GM12878 (cell line): ENCODE measurements around the gene NUBPL.

Source experiments
- ETV6 ChIP-seq, 2 experiments: fragments of 450-650 bp in 1 of 2; IDR thresholded peaks in 1 of 2; conservative IDR thresholded peaks in 1 of 2; 2 replicates each; pipeline ENCODE4 v1.6.1; 2014; ENCODE audit warnings: antibody characterized with exemption in 1 of 2, borderline replicate concordance in 1 of 2, low read depth in 1 of 2, mild to moderate bottlenecking in 1 of 2, moderate library complexity in 1 of 2
- EZH2 ChIP-seq: IDR thresholded peaks from 2 replicates; pipeline ENCODE4 v1.6.1; 2012; ENCODE audit warnings: low read depth, mild to moderate bottlenecking, control low read depth, inconsistent platforms, low read length, borderline replicate concordance; ENCODE audit not compliant: control insufficient read depth
- FOXM1 ChIP-seq: IDR thresholded peaks from 2 replicates; pipeline ENCODE4 v1.6.1; 2012; ENCODE audit warnings: low read depth, mild to moderate bottlenecking, inconsistent platforms, low read length, moderate library complexity
- NFXL1 ChIP-seq: fragments of 450-650 bp; IDR thresholded peaks from 2 replicates; pipeline ENCODE4 v1.6.1; 2017; ENCODE audit warnings: antibody characterized with exemption, mild to moderate bottlenecking, borderline replicate concordance
- POLR2AphosphoS5 ChIP-seq: IDR thresholded peaks from 2 replicates; pipeline ENCODE4 v1.6.1; 2011; ENCODE audit warnings: mild to moderate bottlenecking, low read length, inconsistent platforms
- PRDM15 ChIP-seq: fragments of 450-650 bp; formaldehyde crosslinking; IDR thresholded peaks from 2 replicates; pipeline ENCODE4 v1.4.0; 2020; ENCODE audit warnings: mild to moderate bottlenecking, moderate library complexity
- RB1 ChIP-seq: fragments of 450-650 bp; formaldehyde crosslinking; IDR thresholded peaks from 2 replicates; pipeline ENCODE4 v1.6.1; 2017; ENCODE audit warnings: mild to moderate bottlenecking, borderline replicate concordance
- SUZ12 ChIP-seq: fragments of 200-600 bp; sonication (generic); IDR thresholded peaks from one replicate; pipeline ENCODE4 v1.6.1; 2018; ENCODE audit warnings: antibody characterized with exemption, mild to moderate bottlenecking; ENCODE audit not compliant: unreplicated experiment
- ZBED1 ChIP-seq: IDR thresholded peaks from 2 replicates; pipeline ENCODE4 v1.6.1; 2016; ENCODE audit warnings: borderline replicate concordance
- TF ChIP-seq, protein P1 (sequence below), 3 experiments: IDR thresholded peaks in 2 of 3; conservative IDR thresholded peaks in 1 of 3; 2 replicates each; pipeline ENCODE4 v1.5.1; 2011; ENCODE audit warnings: low read depth in 3 of 3, low read length in 3 of 3, mild to moderate bottlenecking in 3 of 3, control low read depth in 2 of 3, moderate library complexity in 2 of 3, inconsistent platforms in 1 of 3, mixed read lengths in 1 of 3; ENCODE audit not compliant: control insufficient read depth in 2 of 3, insufficient read depth in 1 of 3; ENCODE audit errors: extremely low read depth in 1 of 3
- TF ChIP-seq, protein P2 (sequence below): fragments of 450-650 bp; IDR thresholded peaks from 2 replicates; pipeline ENCODE4 v1.6.1; 2017; ENCODE audit warnings: mild to moderate bottlenecking

DNA sequence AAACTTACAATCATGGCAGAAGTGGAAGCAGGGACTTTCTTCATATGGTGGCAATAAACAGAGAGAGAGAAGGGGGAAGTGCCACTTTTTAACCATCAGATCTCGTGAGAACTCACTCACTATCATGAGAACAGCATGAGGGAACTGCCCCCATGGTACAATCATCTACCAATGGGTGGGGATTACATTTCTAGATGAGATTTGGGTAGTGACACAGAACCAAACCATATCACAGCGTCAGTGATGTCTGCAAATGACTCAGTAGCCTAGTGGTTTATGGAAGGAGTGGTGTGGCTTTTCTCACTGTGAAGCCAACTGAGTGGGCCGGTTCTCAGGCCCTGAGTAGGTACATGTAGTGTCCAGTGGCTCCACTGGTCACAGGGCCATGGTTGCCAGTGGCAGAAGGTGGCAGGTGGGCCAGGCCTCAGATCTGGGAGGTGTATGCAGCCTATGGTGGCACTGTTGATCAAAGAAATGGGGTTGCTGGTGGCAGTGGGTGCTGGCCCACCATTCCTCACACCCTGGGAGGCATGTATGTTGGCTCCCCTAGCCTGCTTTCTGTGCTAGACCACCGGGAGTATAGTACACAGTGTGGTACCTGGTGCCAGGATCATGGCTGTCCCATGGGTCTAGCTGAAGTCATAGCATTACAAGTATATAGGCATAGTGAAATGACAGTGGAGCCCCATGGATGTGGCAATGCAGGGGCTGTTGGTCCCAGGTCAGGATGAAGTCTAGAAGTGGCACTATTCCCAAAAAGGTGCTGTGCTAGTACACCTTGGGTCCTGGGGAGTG is 191.9 kb downstream of the NUBPL start:
- TF ChIP-seq EZH2, result no peak
- TF ChIP-seq POLR2AphosphoS5, result no peak
- TF ChIP-seq RB1, result no peak
- TF ChIP-seq ZBED1, result no peak
- TF ChIP-seq, protein P1, sequence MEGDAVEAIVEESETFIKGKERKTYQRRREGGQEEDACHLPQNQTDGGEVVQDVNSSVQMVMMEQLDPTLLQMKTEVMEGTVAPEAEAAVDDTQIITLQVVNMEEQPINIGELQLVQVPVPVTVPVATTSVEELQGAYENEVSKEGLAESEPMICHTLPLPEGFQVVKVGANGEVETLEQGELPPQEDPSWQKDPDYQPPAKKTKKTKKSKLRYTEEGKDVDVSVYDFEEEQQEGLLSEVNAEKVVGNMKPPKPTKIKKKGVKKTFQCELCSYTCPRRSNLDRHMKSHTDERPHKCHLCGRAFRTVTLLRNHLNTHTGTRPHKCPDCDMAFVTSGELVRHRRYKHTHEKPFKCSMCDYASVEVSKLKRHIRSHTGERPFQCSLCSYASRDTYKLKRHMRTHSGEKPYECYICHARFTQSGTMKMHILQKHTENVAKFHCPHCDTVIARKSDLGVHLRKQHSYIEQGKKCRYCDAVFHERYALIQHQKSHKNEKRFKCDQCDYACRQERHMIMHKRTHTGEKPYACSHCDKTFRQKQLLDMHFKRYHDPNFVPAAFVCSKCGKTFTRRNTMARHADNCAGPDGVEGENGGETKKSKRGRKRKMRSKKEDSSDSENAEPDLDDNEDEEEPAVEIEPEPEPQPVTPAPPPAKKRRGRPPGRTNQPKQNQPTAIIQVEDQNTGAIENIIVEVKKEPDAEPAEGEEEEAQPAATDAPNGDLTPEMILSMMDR (IDR thresholded peaks at IDR 0.05 in 2 of 3, conservative IDR thresholded peaks at IDR 0.05 in 1 of 3; ENCODE audit: control insufficient read depth in 2 of 3, extremely low read depth in 1 of 3, insufficient read depth in 1 of 3, low read depth in 3 of 3, low read length in 3 of 3), result no peak
- TF ChIP-seq, protein P2, sequence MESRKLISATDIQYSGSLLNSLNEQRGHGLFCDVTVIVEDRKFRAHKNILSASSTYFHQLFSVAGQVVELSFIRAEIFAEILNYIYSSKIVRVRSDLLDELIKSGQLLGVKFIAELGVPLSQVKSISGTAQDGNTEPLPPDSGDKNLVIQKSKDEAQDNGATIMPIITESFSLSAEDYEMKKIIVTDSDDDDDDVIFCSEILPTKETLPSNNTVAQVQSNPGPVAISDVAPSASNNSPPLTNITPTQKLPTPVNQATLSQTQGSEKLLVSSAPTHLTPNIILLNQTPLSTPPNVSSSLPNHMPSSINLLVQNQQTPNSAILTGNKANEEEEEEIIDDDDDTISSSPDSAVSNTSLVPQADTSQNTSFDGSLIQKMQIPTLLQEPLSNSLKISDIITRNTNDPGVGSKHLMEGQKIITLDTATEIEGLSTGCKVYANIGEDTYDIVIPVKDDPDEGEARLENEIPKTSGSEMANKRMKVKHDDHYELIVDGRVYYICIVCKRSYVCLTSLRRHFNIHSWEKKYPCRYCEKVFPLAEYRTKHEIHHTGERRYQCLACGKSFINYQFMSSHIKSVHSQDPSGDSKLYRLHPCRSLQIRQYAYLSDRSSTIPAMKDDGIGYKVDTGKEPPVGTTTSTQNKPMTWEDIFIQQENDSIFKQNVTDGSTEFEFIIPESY, result no peak
- TF ChIP-seq NFXL1, result no peak
- no peak for TF ChIP-seq PRDM15
- no peak for TF ChIP-seq ETV6 (conservative IDR thresholded peaks at IDR 0.05 in 1 of 2, IDR thresholded peaks at IDR 0.05 in 1 of 2; ENCODE audit: borderline replicate concordance in 1 of 2, low read depth in 1 of 2)
- TF ChIP-seq FOXM1, result no peak
- TF ChIP-seq SUZ12, result no peak
